Cardiac muscle cell (in vitro differentiated cells and primary cell): ENCODE measurements around the gene PUS1. TPM values are rescaled to one million over a fixed set of nuclear protein-coding genes. Genes with fewer than 3 reads are reported as not detected.
"Not testable (repeated sequence)": the region's sequence is repeated elsewhere in the genome, so short reads cannot be mapped to it uniquely, and the experiment has no call there.

Source experiments
- DNase-seq, 2 donors: peaks; one replicate each; pipeline versions ENCODE4 v3.0.0 to v3.0.0-alpha.2; 2010 to 2017; ENCODE audit warnings: low read depth in 1 of 2, low spot score in 1 of 2
- H3K27ac ChIP-seq: fragments of 200-600 bp; sonication (generic); 2 replicates; pipeline ENCODE4 v1.5.1; 2016
- H3K27me3 ChIP-seq: fragments of 200-600 bp; sonication (generic); 2 replicates; pipeline ENCODE4 v1.6.0; 2016; ENCODE audit warnings: control low read depth
- H3K36me3 ChIP-seq: fragments of 200-600 bp; sonication (generic); 2 replicates; pipeline ENCODE4 v1.5.1; 2016; ENCODE audit warnings: control low read depth
- H3K4me1 ChIP-seq: fragments of 200-600 bp; sonication (generic); 2 replicates; pipeline ENCODE4 v1.8.1; 2017; ENCODE audit warnings: low read depth, mild to moderate bottlenecking, mixed run types
- H3K4me3 ChIP-seq: fragments of 200-600 bp; sonication (generic); 2 replicates; pipeline ENCODE4 v1.5.1; 2016; ENCODE audit warnings: mild to moderate bottlenecking
- H3K9me3 ChIP-seq: fragments of 200-600 bp; sonication (generic); 2 replicates; pipeline ENCODE4 v1.5.1; 2017; ENCODE audit warnings: low read depth, mild to moderate bottlenecking, control low read depth
- CTCF ChIP-seq: IDR thresholded peaks from 2 replicates; pipeline ENCODE4 v1.5.1; 2012; ENCODE audit warnings: low read depth, mild to moderate bottlenecking, low read length
- polyA plus RNA-seq: library from polyadenylated mRNA; unstranded; fragments of >200 nt; fragmentation: Nextera tagmentation; extraction: Ambion mirVana; gene quantifications from 2 replicates; pipeline ENCODE4 v1.2.1, GENCODE V29; 2016
- total RNA-seq: library from RNA; depleted of rRNA; stranded (reverse); fragments of >200 nt; gene quantifications from 2 replicates; pipeline ENCODE4 v1.2.3, GENCODE V29; 2016

The PUS1 gene
- total and polyA plus RNA-seq, 2 experiments from 2014 or later = 7.2 to 10.4 TPM

- no peak for DNase-seq
- Histone ChIP-seq H3K4me3 (no peak overlapping the region), H3K27me3 (no peaks in the 10 kb centered on the region), H3K36me3 (peaks cover 23% of the 10 kb centered on the region), H3K4me1 (no peaks in the 10 kb centered on the region), H3K9me3 (no peaks in the 10 kb centered on the region), H3K27ac (no peak overlapping the region)
- no peak for TF ChIP-seq CTCF
Measured at GRCh38 chr12:131984334-131984733, 55.3 kb downstream of the PUS1 start.

- H3K27me3 ChIP-seq, DNase-seq, H3K9me3 ChIP-seq, H3K4me3 ChIP-seq, H3K4me1 ChIP-seq, H3K27ac ChIP-seq: not testable (repeated sequence)
- H3K36me3 ChIP-seq = peaks cover 30% of the 10 kb centered on the region
Measured at GRCh38 chr12:131985510-131985875, 56.4 kb downstream of the PUS1 start.

GRCh38 chr12:131986361-131986760 is 57.3 kb downstream of the PUS1 start:
- no peaks in the 10 kb centered on the region for H3K4me1 ChIP-seq
- H3K9me3 ChIP-seq = no peaks in the 10 kb centered on the region
- H3K36me3 ChIP-seq = peaks cover 32% of the 10 kb centered on the region
- no peak for DNase-seq
- no peak for TF ChIP-seq CTCF
- H3K27ac ChIP-seq = no peak overlapping the region
- no peak overlapping the region for H3K4me3 ChIP-seq
- H3K27me3 ChIP-seq = no peaks in the 10 kb centered on the region

DNA sequence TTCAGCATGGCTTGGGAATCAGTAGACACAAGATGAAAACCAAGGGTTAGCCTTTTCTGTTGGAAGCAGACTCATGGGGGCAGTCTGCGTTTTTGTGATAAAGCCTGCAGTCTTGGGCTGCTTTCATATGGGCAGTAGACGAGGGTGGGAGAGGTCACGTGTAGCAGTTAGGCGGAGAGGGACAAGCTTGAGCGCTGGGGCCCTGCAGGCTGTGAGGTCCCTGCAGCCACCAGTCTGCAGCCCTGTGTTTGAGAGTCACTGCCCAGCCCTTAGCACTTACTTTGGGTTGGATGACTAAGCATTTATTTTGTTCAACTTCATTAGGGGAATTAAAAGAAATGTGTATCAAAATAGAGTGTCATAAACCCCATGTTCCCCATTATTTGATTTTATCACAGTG is 57.8 kb downstream of the PUS1 start:
- TF ChIP-seq CTCF = no peak
- H3K27me3 ChIP-seq = no peaks in the 10 kb centered on the region
- no peaks in the 10 kb centered on the region for H3K9me3 ChIP-seq
- DNase-seq = no peak
- H3K4me1 ChIP-seq = no peaks in the 10 kb centered on the region
- no peak overlapping the region for H3K27ac ChIP-seq
- H3K4me3 ChIP-seq = no peak overlapping the region
- peaks cover 32% of the 10 kb centered on the region for H3K36me3 ChIP-seq

DNA sequence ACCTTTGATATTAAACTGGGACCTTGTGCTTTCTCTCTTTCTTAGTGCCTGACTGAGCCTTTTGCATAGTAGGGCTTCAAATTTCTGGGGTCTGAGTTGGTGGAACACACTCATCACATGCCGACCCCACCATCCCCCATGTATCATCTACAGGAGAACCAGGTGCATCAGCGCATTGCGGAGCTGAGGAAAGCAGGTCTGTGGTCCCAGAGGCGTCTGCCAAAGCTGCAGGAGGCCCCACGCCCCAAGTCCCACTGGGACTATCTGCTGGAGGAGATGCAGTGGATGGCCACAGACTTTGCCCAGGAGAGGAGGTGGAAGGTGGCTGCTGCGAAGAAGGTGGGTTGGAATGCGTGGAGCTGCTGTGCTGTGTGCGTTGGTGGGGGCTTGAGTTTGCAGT is 58.5 kb downstream of the PUS1 start:
- no peak for DNase-seq
- H3K27ac ChIP-seq = no peak overlapping the region
- H3K9me3 ChIP-seq = no peaks in the 10 kb centered on the region
- no peaks in the 10 kb centered on the region for H3K4me1 ChIP-seq
- TF ChIP-seq CTCF = no peak
- H3K4me3 ChIP-seq = no peak overlapping the region
- H3K36me3 ChIP-seq = peaks cover 34% of the 10 kb centered on the region
- H3K27me3 ChIP-seq = no peaks in the 10 kb centered on the region

DNA sequence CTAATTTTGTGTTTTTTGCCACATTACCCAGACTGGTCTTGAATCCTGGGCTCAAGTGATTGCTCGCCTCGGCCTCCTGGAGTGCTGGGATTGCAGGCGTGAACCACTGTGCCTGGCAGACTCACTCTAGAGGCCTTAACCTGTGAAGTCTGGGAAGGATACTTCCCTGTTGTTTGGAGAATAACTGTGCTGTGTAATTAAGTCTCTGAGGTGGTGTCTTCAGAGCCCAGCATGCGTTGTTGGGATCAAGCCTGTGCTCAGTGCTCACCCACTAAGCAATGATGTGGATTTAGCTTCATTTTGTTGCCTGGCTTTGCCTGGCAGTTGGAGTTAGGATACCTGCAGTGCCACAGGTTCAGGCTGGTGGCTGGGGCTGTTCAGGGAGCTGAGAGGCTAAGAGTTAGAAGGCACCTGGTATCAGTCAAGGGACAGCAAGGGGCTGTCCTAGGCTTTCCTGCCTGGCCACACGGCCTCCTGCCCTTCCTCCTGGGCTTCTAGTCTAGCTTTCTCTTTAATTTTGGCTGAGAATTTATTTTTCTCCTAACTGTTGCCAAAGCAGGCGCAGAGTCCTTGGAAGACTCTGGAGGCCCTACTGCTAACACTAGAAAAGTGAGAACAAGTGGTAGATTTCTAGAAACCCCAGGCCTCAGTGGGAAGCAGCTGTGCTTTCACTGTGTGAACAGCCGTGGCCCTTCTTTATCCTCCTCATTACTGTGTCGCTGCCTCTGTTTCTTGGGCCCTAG is 59.1 kb downstream of the PUS1 start:
- no peak for TF ChIP-seq CTCF
- DNase-seq = no peak
- no peak overlapping the region for H3K4me3 ChIP-seq
- no peak overlapping the region for H3K27ac ChIP-seq
- H3K4me1 ChIP-seq = no peaks in the 10 kb centered on the region
- H3K27me3 ChIP-seq = no peaks in the 10 kb centered on the region
- peaks cover 40% of the 10 kb centered on the region for H3K36me3 ChIP-seq
- H3K9me3 ChIP-seq = no peaks in the 10 kb centered on the region
